ENCODE data around the gene LGALS7.

GRCh38 chr19:38730731-38731589, 42.4 kb downstream of the LGALS7 start:
- no peak for TF ChIP-seq CTCF (IDR thresholded peaks at IDR 0.05)
- no peak for TF ChIP-seq POLR2A (IDR thresholded peaks at IDR 0.05)
- TF ChIP-seq POLR2AphosphoS5 (IDR thresholded peaks at IDR 0.05): no peak

Data from prostate gland (tissue), 2 donors.